Activated CD8-positive, alpha-beta memory T cell treated with anti-CD3 and anti-CD28 coated beads for 4 hours (primary cell): ENCODE data around the gene GATA2.

Experiments used
- DNase-seq, 2 donors: peaks; one replicate each; pipeline ENCODE4 v3.0.0-alpha.2; 2020; ENCODE audit warnings: low read depth in 2 of 2

Gene GATA2

DNA sequence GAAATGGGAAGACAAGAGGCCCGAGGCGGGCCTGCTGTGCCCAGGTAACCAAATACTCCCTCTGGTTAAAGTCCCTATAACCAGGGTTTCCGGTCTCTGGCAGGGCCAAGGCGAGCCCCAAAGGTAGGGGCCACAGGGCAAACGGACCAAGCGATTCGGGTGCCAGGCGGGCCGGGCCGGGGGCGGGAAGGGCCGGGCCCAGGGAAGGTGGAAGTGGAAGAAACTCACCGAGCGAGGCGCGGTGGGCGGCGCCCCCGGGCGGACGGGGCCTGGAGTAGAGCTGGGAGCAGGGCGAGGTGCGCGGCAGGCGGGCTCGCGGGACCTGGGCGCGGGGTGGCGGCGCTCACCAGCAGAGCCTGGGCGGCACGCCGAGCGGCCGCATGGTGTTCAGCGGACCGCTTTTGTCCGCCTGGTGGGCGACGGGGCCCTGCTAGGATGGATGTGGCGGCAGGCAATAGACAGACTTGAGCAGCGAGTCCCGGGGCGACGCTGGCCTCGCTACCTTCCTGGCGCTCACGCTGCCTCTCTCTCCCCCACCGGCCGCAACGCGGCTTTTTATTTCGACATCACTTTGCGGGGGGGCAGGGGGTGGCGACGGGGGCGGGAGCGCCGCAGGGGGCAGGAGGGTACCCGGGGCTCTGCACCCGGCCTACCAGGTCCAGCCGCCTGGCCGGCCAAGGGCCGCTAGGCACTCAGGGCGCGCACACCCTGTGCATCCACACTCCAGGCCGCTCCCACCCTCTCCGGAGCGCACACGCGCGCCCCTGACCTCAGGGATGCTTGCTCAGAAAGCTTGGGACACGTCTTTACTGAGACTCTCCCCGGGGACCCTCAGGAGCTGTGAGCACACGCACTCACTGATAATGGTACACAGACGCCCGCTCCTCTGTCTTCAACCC lies at the start of gene GATA2:
Gene GATA2, minus strand, starts transcription at position 531 of the 899 bp plus-strand sequence. CDS start 6,170 bp downstream, outside the sequence.
- no peak for DNase-seq

DNA sequence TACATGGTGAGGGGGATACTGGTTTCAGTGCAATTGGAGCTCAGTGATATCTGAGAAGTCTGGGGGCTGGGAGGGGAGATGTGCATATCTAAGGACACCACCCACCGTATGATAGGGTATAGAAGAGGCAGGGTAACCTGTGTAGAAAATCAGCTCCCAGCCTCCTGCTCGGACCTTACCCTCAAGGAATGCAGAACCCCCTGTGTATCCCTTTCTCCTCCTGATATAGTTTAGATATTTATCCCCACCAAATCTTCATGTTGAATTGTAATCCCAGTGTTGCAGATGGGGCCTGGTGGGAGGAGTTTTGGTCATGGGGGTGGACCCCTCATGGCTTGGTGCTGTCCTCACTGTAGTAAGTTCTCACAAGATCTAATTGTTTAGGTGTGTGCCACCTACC lies 48.2 kb upstream of the GATA2 start:
- DNase-seq, result no peak

DNA sequence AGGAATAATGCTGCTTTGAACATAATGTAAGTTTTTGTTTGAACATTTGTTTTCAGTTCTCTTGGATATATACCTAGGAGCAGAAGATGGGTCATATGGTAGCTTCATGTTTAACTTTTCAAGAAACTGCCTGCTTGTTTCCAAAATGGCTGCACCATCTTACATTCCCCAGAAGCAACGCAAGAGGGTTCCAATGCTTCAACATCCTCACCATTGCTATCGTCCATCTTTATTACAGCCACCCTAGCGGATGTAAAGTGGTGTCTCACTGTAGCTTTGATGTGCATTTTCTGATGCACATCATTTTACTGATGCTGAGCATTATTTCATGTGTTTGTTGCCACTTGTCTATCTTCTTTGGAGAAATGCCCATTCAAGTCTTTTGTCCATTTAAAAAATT lies 46.4 kb upstream of the GATA2 start:
- no peak for DNase-seq

DNA sequence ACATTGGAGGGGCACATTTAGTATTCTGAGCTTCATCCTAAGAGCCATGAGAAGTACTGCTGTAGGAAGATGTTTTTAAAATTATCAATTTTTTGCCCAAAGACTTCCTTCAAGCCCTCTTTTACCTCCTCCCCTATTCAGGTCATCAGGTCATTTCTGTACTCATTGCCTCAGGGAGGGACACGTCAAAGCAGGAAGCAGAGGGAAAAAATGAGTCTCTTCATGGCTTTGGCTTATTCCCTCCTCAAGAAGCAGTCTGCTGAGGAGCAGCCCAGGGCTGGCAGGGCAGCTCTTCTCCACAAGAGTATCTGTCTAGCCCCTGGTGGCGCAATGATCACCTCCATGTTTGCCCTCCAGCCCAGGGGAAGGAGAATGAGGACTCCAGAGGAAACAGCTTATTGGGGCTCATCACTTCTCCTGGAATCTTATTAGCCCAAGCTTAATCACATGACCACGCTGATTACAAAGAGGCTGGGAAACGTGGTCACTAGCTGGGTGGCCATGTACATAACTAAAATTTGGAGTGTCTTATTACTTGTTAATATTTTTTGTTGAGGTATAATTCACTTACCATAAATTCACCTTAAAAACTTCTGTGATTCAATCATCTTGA lies 44.2 kb upstream of the GATA2 start:
- DNase-seq, result no peak

DNA sequence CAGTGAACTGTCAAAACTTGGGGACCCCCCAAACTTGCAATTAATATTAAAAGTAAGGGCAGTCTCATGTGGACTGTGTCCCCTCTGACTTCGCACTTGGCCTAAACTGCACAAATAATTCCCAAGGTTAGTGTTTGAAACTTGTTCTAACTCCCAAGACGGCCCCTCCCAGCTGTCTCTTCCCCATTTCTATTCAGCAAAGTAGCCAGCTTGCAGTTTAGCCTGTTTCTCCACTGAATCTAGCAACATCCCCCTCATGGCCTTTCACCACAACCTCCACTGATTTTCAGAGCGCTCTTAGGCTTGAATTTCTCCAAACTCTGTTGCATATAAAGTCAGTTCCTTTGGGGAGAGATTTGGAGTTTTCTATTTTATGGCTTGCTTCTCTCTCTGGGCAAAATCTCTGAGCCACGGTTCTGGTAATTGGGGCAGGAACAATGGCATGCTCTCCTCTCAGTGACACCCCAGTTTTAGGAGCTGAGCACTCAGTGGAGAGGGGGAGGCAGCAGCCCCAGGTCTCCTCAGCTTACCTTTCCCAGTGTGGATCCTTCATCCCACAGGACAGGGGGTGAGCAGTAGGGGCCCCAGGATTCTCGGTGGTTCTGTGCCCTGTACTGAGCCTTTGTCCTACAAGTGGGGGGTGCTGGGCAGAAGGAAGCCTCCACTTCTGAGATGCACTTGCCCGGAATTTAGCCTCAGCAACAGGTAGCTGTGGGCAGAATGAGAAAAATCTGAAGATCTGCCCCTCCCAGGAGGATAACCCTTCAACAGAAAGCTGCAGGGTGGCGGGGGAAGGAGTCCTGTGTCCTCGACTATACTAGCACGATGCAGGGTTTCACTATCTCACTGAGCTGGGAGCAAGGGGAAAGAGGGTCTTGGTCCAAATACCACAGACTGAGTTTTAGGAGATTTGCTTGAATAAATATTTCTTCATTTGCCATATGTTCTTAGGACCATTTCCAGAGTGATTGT lies 39.3 kb upstream of the GATA2 start:
- no peak for DNase-seq

DNA sequence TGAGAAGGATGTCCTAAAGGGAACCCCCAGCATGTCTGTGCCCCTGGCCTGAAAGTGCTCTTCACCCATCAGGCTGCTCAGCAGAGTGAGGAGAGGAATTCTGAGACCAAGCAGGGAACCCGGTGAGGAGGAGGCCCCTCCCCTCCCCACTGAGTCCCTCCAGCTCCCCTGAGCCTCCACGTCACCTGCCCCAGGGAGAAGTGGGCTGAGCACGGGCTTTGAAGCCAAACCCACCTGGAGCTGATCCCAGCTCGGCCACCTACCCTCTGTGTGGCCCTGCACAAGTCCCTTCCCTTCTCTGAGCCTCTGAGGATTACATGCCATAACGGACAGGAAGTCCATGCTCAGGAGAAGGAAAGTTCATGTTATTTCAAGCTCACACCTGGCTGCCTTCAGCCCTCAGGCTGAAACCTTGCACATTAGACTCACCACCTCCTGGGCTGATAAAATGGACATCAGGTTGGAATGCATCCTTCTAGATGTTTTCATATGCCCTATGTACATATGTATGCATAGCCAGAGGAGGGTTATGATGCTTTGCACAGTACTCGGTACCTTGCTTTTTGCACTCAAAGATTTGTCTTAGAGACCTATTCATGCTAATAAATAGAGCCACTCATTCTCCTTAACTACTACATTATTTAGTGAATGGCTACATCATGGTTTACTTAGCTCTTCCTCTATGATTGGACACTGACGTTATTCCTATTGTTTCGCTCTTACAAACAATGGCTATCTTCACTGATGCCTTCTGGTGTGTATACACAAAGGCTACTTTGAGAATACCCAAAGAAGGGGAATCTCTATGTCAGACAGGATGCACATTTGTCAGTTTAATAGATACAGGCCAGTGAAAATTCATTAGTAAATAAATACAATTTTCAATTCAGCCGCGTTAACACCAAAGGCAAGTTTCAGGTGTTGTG lies 31.6 kb upstream of the GATA2 start:
- no peak for DNase-seq

DNA sequence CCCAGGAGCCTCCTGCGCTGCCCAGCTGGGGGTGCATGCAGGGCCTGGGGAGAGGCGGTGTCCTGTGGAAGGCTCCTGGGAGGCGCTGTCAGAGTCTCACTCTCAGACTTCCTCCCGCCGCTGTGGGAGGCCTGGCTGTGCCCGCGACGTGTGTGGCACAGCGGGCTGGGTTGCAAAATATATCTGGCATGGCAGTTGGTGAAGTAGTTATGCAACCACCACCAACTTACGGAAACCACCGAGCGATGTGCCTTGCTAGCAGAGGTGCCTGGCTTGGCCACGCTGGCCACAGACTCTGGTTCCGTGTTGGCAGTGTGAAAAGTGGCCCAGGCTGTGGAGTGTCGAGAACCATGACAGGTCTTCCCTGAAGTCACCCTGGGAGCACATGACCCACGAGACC lies 30.6 kb upstream of the GATA2 start:
- no peak for DNase-seq

DNA sequence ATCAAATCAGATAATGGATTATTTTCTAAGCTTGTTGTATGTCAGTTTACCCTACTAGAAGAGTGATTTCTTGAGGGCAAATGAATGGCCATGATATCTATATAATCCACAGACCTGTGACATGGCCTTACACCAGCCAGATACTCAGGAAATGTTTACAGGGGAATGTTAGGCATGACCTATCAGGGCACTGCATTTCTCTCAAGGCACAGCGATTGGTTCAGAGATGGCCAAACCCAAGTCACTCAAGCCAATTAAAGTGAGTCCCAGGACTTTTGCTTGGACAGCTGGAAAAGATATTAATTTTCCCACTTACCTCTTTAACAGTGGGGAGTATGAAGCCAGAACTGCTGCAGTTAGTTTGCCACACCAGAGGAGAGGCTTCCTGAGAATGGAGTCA lies 28.7 kb upstream of the GATA2 start:
- DNase-seq, result no peak

DNA sequence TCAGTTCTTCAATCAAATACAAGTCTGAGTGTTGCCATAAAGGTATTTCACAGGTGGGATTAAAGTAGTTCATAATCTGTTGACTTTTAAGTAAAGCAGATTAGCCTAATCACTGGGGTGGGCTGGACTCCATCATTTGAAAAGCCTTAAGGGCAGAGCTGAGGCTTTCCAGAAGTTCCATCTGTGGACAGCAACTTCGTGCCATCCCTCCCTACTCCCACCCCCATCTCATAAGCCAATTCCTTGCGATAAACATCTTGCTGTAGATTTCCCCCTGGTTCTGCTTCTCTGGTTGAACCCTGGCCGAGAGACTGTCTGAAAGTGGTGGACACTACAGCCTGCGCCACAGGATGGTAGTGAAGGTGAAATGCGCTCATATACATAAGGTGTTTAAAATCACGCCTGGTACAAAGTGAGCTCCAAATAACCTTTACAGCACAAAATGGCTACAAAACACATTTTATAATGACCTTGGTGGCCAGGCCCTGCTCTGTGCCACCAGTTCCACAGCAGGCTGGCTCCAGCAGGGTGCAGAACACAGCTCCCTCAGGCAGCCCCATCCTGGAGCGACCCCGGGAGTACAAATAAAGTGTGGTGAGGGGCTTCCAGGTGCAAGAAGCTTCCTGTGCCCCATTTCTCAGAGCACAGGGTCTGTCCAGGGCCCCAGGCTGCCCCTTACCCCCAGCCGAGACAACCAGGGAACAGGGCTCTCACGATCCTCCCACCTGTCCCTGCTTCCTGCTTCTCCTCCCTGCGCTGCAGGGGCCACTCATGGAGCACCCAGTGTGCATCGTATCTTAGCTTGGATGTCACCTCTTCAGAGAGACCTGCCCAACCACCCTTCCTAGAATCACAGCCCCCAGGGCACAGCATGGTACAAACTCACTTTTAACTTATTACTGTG lies 25.8 kb upstream of the GATA2 start:
- DNase-seq, result no peak

DNA sequence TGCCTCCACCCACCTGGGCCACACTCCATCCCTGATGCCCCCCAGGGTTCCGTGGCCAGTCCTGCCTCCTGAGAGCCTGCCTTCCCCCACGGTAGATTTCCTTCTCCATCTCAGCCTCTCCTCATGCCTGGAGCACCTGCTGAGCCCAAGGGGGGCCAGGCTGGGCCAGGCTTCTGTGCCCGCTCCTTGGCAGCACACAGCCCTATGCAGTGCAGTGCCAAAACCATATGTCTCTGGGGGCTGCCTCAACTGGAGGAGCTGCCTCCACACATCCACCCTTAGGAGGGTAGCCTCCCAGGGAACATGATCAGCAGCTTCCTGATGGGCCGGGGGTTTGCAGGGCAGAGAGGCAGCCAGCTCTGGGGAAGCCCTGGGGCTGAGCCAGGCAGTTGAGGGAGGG lies 24.6 kb upstream of the GATA2 start:
- no peak for DNase-seq

DNA sequence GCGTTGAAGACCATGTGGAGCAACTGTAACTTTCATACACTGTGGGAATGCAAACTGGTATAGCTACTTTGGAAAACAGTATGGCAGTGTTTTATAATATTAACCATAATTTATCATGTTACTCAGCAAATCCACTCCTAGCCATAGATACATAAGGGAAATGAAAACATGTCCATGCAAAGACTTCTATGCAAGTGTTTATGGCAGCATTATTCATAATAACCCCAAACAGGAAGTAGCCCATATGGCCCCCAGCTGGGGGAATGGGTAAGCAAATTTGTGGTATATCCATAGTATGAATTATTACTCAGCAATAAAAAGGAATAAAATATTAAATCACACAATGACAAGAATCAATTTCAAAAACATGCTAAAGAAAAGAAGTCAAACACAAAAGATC lies 23.0 kb upstream of the GATA2 start:
- no peak for DNase-seq

DNA sequence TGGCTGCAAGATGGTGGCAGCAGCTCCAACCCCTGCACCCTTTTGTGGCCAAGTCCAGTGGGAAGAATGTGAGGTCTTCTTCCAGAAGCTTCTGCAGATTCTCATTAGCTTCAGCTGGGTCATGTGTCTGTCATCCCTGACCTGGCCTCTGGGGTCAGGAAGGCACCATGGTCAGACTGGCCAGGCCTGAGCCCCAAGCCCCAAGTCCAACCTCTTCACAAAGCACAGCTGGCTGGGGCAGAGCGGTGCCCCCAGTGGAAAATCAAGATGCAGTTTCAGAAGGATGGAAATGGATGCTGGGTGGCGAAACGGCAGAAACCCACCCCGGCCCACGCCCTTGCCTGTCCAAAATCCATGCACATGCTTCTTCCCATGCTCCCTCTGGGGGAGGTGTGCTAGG lies 15.9 kb upstream of the GATA2 start:
- DNase-seq, result no peak

DNA sequence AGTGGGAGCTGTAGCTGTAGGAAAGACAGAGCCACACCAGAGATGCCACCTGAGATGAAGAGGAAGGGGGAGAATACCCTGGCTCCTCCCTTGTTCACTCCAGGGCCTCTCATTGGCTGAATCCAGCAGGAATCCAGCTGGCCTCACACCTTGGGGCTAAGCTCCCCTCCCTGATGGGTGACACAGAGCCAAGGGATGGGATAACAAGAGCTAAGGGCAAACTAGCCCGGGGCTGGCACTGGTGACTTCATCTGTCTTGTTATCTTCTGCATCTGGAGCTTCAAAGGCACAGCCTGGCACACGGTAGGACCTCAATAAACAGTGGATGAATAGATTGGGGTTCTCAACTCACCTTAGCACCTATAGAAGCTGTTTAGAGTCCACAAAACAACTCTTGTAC lies 13.8 kb upstream of the GATA2 start:
- DNase-seq, result no peak

DNA sequence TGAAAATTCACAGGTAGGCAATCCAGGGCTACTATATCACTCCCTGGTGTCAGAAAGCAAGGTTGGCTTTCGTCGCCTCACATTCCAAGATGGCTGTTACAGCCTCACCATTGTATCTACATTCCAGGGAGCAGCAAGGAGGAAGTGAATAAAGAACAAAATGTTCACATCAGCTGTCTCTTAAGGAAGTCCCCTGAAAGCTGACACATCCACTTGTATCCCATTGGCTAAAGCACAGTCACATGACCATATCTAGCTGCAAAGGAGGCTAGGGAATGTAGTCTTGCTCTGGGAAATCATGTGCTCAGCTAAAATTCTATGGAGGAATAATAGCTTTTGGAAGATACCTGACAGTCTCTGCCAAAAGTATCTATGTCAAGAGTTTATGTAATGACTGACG lies 12.8 kb upstream of the GATA2 start:
- no peak for DNase-seq

DNA sequence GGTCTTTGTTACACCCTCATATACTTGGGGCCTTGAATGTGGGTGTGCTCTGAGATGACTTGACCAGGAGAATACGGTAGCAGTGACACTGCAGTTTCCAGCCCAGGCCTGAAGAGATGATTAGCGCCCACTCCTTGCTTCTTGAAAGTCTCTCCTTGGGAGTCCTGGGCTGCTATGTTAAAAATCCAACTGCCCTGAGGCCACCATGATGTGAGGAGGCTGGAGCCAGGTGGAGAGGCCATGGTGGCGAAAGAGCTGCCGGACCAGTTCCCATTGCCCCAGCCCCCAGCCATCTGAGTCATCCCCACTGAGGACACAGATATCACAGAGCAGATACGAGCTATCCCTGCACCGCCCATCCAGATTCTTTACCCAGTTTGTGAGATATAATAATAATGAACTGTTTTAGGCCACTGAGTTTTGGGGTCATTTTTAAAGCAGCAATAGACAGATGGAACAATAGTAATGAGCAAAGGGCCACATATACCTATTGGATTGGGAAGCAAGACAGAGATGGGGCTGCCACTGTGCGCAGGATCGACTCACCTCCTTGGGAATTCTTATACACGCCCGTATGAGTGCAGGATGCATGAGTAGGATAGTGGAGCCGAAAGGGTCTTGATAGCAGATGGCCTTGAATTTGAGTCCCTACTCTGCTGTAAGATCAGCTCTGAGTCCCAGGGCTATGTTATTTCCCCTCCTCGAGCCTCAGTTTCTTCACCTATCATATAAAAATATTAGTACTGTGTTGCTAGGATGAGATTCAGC lies 12.1 kb upstream of the GATA2 start:
- no peak for DNase-seq

DNA sequence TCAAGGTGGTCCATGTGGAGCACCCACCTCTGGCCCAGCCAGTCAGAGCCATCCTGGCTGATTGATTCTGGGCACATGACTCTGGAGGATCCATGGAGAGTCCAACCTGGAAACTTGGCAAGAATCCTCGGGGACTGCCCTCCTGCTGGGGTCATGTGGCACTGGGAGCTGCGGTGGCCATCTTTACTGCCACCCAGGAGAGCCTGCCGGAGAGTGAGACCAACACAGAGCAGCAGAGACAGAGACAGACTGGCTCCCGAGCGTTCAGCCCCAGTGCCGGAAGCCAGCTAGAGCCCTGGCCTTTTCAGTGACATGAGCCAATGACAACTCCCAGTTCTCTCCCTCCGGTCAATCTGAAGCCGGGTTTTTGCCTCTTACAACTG lies 11.5 kb upstream of the GATA2 start:
- no peak for DNase-seq

DNA sequence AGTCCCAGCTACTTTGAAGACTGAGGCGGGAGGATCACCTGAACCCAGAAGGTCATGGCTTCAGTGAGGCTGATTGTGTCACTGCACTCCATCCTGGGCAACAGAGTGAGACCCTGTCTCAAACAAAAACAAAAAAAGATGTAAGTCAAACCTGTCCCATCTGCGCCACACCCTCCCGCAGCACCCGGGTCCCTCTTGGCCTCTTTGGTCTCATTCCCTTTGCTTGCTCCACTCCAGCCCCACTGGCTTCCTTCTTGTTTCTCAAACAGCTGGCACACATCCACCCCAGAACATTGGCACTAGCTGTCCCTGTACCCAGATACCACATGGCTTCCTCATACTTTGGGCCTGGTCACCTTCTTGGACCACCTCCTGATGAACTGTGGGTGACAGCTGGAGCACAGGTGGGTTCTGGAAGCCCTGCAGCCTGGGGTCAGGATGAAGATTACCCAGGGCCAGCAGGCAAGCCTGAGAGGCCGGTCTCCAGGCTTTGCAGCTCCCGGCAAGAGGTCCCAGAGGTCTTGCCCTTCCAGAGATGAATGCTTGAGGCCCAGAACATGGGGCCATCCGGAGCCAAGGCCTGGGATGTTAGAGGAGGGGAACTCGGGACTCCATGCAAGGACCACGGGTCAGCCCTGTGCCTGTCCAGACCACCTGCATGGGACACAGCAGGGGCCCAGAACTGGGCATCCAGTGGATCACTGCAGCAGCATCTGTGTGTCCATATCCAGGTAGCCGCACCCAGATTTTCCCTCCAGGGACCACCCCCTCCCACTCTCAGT lies 10.9 kb upstream of the GATA2 start:
- no peak for DNase-seq

DNA sequence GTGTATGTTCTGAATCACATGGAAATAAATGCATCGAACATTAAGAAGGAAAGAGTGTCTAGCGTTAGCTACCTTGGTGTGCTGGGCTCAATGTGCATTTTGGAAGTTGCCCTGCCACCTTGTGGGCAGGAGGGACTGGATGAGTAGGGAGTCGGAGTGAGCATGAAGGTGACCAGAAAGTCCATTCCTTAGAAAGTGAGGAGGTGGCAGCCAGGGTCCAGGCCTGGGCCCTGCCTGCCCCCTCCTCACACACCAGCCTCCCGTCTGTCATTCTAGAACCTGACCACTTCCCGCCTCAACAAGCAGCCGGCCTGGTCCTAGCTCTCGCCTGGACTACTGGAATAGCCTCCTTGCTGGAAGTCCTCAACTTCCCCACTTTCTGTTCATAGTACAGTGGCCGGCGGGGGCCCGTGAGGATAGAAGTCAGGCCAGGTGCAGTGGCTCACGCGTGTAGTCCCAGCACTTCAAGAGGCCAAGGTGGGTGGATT lies 10.2 kb upstream of the GATA2 start:
- DNase-seq, result no peak
